CD4-positive, alpha-beta T cell treated with Interleukin-6 for 4 hours (primary cell): ENCODE data around the gene HTR2C.
"Not testable (repeated sequence)": the region's sequence is repeated elsewhere in the genome, so short reads cannot be mapped to it uniquely, and the experiment has no call there.

ENCODE experiments used
- DNase-seq: peaks from one replicate; pipeline ENCODE4 v3.0.0-alpha.2; 2020; ENCODE audit warnings: mixed read lengths

HTR2C gene

DNA sequence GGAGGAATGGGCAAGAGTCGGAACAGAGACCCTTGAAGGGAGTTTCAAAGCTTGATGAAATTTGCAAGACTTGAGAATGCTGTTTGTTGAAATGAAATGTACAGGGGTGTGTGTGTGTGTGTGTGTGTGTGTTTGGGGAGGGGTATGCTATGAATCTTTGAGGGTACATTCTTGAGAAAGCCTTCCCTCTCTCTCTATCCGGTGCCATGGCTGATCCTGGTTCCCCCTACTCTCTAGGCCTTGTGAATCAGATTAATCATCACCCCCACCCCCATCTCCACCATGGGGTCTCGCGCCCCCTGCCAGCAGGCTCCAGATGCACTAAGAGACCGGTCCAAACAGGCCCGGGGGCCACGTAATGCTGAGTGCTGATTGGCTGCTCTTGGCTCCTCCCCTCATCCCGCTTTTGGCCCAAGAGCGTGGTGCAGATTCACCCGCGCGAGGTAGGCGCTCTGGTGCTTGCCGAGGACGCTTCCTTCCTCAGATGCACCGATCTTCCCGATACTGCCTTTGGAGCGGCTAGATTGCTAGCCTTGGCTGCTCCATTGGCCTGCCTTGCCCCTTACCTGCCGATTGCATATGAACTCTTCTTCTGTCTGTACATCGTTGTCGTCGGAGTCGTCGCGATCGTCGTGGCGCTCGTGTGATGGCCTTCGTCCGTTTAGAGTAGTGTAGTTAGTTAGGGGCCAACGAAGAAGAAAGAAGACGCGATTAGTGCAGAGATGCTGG lies at the start of gene HTR2C:
TSS of gene HTR2C (plus strand) at position 441 of the 729 bp plus-strand sequence. CDS start 142,851 bp downstream, outside the sequence.
- no peak for DNase-seq

DNA sequence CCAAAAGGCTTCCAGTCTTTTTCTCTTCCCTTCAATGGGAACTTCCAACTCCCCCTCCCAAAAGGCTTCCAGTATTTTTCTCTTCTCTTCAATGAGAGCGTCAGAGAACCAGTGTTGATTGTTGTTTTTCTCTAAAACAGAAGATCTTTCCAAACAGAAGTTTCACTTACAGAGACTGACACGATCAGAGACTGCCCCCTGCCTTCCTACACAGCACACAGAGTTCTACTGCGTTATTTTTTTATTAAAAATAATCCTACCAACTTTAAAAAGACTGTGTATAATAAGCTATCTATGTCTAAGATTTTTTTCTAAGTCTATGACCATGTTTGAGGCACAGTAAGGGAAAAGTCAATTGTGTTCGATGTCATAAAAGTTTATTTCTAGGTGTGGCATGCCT lies 3.5 kb upstream of the HTR2C start:
- DNase-seq, result no peak

DNA sequence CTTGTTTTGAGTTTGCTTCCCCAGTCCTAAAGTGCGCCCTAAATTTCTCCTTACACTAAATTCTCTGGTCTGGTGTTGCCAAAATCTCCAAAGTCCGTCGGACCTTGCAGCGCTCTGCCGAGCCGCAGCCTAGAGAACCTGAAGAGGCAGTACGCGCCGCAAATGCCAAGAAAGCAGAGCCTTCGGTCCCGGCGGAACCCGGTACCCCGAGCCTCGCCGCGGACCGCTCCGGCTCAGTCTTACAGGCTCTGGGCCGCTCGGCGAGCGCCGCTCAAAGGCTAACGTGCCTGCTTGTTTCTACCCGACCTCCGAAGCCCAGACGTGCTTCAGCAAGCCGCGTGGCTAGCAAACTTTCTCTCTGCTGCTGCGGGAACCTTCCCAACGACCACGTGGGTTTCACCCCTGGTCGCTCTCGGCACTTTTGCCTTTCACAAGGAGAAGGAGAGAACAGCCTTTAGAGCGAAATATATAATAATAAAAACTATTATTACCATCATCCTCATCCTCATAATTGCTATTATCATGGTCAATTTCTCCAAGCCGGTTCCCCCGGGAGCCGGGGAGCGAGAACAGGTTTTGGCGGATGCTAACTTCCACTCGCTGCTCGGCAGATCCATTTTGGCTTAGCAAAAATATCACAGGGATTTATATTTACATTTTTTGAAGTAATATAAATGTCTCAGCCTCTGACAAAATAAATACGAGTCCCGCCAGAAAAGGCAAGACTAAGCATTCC lies 2.2 kb upstream of the HTR2C start:
- DNase-seq, result no peak

DNA sequence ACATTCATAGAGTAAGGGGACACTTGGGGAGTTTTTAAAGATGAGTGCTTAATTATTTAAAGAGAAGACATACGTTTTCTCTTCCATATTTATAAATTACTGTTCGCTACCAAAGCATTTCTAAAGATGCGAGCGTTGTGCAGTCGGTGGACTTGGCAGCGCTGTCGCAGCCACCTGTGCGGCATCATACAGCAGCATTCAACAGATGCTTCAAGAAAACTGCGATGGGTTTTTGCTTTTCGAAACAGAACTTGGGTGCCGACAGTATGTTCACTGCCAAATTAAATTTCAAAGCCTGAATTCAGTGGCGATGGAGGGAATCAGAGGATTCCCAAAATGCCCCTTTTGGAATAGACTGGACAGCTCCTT lies 1.6 kb upstream of the HTR2C start:
- DNase-seq, result no peak

DNA sequence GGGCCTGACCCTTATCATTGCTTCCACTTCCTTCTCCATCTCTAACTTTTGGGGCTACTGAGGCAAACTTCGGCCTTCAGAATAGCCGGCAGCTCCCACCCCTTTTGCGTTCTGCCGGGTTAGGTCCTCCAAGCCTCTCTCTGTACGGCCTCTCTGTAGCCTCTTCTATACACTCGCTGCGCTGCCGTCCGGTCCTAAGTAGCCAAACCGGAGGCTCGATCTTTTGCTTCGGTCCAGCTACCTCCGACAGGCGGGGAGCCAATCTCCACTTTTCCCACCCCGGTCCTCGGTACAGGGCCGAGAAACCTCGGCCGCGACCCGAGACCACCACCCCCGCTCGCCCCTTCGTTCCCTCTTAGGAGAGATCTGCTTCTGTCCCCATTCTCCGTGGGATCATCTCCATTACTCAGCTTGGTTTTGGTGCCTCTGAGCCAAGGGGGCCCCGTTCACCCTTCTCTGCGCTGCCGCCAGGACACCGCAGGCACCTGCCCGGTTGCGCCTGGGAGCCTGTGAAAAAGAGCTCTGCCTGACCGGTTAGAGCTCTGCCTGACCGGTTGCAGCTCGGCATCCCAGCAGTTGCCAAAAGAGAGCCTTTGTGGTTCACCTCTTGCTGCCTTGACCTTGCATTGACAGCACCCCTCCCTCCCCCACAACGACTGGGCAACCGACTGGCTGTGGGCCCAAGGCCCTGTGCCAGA lies 1.0 kb upstream of the HTR2C start:
- no peak for DNase-seq

DNA sequence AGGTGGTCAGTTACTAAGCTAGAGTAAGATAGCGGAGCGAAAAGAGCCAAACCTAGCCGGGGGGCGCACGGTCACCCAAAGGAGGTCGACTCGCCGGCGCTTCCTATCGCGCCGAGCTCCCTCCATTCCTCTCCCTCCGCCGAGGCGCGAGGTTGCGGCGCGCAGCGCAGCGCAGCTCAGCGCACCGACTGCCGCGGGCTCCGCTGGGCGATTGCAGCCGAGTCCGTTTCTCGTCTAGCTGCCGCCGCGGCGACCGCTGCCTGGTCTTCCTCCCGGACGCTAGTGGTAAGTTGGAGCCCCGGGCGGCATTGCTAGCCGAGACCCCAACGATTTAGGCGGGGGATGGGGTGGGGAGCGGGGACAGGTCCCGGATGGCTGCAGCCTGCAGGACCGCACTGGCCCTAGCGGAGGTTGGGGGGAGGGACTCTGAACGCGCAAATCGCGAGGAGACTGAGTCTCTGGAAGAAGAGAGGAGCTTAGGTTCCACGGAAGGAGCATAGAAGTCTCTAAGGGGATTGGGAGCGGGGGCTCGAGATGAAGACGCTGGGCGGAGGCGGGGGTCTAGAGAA lies 573 bp downstream of the HTR2C start:
- DNase-seq, result no peak

DNA sequence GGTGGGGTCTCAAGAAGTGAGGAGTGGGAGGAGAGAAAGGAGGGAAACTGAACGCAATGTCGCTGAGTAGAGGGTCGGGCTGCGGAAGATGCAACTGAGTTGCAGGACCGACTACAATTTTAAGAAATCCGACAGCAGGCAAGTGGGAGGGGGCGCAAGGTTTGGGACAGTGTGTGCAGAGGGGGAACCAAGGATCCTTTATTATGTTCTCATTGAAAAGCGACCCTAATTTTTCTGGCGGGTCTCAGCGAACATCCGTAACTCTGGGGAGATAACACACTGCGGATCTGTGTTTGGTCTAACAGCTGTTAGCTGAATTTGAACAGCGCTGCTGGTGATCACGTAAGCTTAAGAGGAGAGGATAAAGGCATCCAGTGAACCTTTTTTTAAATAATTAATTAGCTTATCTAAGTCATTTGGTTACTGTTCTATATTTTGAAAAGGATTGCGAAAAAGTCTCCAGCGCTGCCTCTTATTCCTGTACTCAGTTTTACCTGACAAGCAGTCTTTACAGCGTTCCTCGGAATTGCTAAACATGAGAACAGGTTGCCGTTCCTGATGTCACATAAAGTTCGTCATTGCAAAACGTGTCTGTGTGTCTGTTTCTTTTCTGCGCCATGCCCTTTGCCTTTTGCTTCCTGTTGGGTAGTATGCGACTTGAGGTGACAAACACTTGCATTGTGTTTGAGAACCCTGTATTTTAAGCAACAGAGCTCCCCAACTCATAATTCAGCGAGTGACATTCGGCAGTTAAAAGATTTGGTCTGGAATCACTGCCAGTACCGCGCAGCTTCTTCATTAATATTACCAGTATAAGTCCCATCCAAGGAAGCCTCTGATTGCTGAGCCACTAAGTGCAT lies 1.3 kb downstream of the HTR2C start:
- no peak for DNase-seq

DNA sequence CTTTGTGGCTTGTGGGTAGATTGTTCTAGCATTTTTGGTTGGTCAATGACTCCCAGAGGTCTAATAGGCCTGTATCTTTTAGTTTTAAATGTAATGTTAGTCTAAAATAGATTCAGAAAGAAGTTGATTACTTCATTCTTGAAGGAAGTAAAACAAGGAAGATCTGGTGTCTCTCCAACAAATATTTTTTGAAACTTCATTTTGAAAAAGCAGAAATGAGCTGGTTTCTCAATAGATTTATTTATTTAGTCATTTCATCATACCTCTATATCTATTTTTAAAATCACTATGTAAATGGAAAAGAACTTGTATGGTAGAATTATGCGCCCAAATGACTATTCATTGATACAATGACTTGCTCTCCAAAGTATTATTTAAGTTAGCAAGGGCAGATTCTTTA lies 7.2 kb downstream of the HTR2C start:
- DNase-seq, result no peak

DNA sequence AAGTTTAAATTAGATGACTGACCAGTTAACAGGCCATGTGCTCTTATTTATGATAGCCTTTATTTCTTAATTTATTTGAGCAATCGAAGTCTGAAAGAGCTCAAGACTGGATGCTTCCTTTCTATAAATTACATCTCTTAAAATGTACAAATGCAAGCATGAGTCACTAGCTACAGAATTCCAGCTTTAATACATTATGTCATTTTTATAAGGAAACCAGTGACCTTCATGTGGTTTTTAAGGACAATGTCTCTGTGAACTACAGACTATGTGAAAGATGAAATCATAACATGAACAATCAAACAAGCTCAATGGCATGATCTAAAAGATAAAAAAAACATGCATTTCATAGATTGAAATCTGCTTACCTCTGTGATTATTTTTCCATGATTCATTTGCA lies 15.4 kb downstream of the HTR2C start:
- DNase-seq, result no peak

DNA sequence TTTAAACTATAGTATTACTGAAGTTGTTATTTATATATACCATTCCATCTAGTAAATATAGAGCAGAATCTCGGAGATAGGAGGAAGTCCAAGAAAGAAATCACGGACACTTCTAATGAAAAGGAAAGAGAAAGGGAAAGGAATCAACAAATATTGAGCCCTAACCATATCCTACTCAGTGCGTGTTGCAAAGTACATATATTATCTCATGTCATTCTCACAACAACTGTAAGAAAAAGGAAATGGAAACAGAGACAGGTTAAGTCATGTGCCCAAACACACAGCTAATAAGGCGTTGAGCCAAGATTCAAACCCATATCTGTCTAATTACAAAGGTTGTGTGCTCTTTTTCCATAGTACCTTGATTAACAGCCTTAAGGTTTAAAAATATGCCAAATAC lies 16.0 kb downstream of the HTR2C start:
- DNase-seq, result no peak

DNA sequence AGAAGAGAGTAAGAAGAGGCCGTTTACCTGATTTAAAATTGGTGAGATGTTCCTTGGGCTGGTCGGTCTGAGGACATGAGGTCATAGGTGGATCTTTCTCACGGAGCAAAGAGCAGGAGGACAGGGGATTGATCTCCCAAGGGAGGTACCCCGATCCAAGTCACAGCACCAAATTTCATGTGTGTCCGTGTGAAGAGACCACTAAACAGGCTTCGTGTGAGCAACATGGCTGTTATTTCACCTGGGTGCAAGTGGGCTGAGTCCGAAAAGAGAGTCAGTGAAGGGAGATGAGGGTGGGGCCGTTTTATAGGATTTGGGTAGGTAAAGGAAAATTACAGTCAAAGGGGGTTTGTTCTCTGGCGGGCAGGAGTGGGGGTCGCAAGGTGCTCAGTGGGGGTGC lies 22.7 kb downstream of the HTR2C start:
- not testable (repeated sequence) for DNase-seq

DNA sequence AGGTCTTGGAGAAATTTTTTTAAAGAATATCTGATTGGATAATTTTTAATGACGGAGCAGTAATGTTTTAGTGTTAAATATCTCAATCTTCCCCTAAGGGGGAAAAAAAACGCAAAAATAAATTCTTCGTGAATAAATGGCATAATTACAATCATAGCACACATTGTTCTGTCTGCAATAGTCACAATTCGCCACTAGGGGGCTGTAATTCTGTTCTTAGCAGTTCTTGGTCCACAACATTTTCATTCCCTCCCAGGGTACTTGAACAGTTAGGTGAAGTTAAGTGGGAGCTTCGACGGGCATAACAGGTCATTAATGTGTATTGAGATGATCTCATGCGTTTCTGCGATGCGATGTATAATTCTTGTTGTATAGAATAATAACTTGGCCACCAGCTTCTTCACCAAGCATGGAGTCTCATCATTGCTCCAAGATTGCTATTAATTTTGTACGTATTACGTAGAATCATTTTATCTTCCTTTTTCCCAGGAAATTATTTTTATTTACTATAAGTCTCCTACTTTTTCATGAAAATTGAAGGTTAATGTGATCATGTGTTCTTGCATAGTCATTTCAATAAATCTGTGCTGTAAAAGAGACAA lies 27.2 kb downstream of the HTR2C start:
- peak; percentile 37 for DNase-seq

DNA sequence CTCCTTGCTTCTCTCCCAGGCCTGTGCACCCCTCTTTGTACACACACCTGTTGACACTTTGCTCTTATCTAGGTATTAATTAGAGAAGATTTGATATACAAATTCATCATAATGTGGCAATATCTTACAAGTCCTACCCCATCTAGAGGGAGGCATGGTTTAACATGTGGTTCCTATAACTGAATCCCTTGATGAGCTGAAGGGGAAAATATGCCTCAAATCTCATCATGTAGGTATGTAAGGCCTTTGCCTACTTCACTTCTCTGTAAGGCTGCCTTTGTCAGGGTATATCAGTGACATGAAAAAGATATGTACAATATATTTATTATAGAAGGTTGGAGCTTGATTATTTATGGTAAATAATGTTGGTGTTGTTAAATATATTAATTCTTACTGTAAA lies 31.9 kb downstream of the HTR2C start:
- DNase-seq, result no peak

DNA sequence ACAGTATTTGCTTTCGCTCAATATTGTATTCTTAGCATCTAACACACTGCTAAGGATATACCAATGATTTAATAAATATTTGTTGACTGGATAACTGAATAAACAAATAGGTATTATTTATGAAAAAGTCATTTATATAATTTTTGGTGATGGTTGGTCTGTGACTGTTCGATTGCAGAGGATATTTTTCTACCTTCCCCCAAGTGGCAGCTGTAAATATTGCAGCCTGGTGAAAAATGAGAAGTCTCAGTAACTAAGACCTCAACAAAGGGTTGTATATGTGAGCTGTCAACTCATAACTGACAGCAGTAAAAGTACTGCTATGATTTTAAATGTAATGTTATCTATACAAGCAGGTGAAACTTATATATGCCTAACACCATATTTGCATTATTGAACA lies 36.0 kb downstream of the HTR2C start:
- DNase-seq, result no peak

DNA sequence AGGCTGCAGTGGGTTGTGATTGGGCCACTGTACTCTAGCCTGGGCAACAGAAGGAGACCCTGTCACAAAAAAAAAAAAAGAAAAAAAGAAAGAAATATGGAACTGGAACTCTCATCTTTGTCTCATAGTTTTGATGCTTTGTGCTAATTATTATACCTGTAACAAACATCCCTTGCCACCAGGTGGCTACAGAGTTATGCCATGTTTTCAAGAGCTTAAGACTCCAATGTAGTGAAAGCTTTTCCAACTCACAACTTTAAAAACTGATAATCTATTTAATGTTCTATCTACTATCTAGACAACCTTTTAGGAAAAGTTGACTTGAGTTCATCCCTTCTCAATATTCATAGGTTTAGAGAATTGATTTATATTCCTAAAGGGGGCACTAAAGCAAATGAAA lies 42.4 kb downstream of the HTR2C start:
- DNase-seq, result no peak

DNA sequence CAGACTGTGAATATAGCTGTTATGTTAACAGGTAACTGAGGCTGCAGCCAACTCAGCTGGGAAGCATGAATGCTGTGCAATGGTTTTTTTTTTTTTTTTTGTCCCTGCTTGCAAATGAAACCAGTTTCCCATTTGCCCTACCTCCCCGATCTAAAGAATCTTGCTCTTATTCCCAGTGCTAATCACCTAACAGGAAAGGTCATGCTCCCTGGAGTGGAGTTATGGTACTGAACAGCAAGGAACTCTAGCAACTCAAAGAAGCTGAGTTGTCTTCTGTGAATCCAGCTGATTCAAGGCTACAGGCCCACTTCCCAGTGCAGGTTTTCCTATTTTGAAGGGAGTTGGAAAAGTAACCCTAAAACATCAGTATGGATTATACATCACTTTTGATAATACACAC lies 52.1 kb downstream of the HTR2C start:
- no peak for DNase-seq

DNA sequence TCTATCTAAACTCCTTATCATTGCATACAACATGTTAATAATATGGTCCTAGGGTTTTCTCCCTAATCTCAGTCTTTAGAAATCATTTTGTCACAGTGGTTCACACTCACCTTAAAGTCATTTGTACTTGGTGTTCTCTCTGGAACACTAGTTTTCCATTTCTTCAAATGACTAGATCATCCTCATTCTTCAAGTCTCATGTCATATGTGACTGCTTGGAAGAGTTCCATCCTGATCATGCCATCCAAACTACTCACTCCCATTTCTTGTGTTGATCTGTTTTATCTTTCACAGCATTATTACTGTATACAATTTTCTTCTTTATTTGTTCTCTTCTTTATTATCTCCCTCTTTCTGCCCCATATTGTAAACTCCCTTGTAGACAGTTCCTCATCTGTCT lies 66.5 kb downstream of the HTR2C start:
- no peak for DNase-seq

DNA sequence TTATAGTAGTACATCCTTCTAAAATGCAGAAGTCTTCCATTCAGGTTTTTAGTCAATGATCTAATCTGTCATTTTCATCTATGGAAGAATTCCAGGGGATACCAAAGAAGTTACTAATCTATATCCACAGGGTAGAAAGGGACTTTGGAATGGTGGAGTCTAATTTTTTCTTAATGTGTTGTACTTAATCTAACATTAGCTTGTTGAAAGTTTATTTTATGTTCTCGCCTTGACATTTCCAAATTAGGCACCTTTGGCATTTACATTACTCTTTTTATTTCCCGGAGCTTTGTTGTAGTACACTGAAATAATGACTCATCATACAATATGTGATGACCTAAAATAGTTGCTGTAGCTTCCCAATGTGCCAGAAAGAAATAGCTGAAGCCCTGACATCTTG lies 91.5 kb downstream of the HTR2C start:
- DNase-seq, result no peak

DNA sequence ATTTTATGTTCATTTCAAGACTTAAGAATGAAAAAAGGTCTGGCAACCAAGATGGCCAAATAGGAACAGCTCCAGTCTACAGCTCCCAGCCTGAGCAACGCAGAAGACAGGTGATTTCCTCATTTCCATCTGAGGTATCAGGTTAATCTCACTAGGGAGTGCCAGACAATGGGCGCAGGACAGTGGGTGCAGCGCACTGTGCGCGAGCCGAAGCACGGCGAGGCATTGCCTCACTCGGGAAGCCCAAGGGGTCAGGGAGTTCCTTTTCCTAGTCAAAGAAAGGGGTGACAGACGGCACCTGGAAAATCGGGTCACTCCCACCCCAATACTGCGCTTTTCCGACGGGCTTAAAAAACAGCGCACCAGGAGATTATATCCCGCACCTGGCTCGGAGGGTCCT lies 116.6 kb downstream of the HTR2C start:
- not testable (repeated sequence) for DNase-seq

DNA sequence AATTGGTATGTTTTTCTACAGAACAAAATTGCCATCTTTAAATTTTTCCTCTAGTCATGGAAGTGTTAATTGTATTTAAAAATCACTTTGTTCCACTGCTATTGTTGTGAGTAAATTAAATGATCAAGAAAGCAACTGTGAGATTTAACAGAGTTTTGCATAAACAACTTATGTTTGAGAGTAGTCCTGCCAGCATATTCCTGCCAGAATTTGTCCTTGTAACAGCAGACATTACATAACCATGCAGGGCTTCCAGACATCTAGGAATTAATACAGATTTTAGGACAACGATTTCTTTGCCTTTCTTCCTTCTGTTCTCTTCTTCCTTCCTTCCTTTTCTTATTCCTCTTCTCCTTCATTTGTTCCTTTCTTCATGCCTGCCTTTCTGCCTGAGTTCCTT lies 125.5 kb downstream of the HTR2C start:
- no peak for DNase-seq

DNA sequence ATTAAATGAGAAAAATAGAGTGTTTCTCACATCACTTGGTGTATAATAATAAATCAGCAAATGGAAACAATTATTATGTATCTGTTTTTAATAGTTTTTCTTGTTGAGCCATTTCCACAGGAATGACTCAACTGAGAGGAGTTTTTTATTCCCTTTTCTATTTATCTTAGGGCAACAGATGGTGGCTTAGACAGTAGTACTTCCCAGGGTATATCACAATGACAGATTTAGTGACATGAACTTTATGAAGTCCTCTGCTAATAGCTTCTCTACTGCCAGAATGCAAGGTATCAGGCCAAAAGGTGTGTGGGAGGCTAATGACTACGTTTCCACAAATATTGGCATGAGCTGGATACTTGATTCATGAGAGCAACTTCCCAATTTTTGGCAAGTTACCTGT lies 126.7 kb downstream of the HTR2C start:
- DNase-seq, result no peak

DNA sequence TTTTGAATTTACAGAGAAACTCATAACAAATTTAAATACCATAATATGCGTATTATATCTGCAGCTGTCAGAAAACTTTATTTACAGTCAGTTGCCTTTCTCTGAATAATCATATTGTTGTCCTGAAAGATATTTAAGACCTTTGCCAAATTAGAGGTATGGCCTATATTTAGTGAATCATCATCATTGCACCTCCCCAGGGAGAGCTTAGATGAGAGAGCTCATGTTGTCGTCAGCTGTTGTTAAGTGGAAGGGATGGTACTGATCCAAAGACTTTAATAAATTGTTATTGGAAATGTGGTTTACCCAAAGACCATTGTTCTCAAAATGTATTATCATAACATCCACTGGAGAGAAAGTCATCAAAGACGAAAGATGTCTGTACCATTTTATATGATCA lies 128.6 kb downstream of the HTR2C start:
- no peak for DNase-seq
